Measurements from ENCODE around the gene MAN2A2.

MAN2A2 gene

GRCh38 chr15:90914305-90915080, 11.4 kb downstream of the MAN2A2 start:
- no peak for TF ChIP-seq CTCF (IDR thresholded peaks at IDR 0.05; ENCODE audit: low read depth, low read length)
- in situ Hi-C loops (cut with HindIII; ENCODE audit: low sequenced_read_pairs): no loop called here
- no peak for DNase-seq (ENCODE audit: low read depth, low spot score)
- H3K4me3 ChIP-seq (ENCODE audit: low read depth, low read length): no peak overlapping the region

GRCh38 chr15:90915216-90915807, 12.2 kb downstream of the MAN2A2 start:
- no peak for DNase-seq (ENCODE audit: low read depth, low spot score)
- H3K4me3 ChIP-seq (ENCODE audit: low read depth, low read length): no peak overlapping the region
- no peak for TF ChIP-seq CTCF (IDR thresholded peaks at IDR 0.05; ENCODE audit: low read depth, low read length)
- in situ Hi-C loops (cut with HindIII; ENCODE audit: low sequenced_read_pairs): no loop called here

- no peak for TF ChIP-seq CTCF (IDR thresholded peaks at IDR 0.05; ENCODE audit: low read depth, low read length)
- peak; percentile 39 for DNase-seq (ENCODE audit: low read depth, low spot score)
- H3K4me3 ChIP-seq (ENCODE audit: low read depth, low read length): no peak overlapping the region
- in situ Hi-C loops (cut with HindIII; ENCODE audit: low sequenced_read_pairs): no loop called here
Observed at GRCh38 chr15:90915808-90916440, 12.8 kb downstream of the MAN2A2 start.

- H3K4me3 ChIP-seq (ENCODE audit: low read depth, low read length): no peak overlapping the region
- in situ Hi-C loops (cut with HindIII; ENCODE audit: low sequenced_read_pairs): no loop called here
- DNase-seq (ENCODE audit: low read depth, low spot score): no peak
- no peak for TF ChIP-seq CTCF (IDR thresholded peaks at IDR 0.05; ENCODE audit: low read depth, low read length)
Observed at GRCh38 chr15:90916461-90916860, 13.4 kb downstream of the MAN2A2 start.

- no peak overlapping the region for H3K4me3 ChIP-seq (ENCODE audit: low read depth, low read length)
- no peak for DNase-seq (ENCODE audit: low read depth, low spot score)
- in situ Hi-C loops (cut with HindIII; ENCODE audit: low sequenced_read_pairs): no loop called here
- TF ChIP-seq CTCF (IDR thresholded peaks at IDR 0.05; ENCODE audit: low read depth, low read length): no peak
Observed at GRCh38 chr15:90917569-90917968, 14.5 kb downstream of the MAN2A2 start.

GRCh38 chr15:90918034-90918788, 15.1 kb downstream of the MAN2A2 start:
- no peak for TF ChIP-seq CTCF (IDR thresholded peaks at IDR 0.05; ENCODE audit: low read depth, low read length)
- no peak for DNase-seq (ENCODE audit: low read depth, low spot score)
- in situ Hi-C loops (cut with HindIII; ENCODE audit: low sequenced_read_pairs): no loop called here
- no peak overlapping the region for H3K4me3 ChIP-seq (ENCODE audit: low read depth, low read length)
